Dedifferentiated amniotic fluid mesenchymal stem cell (primary cell): ENCODE results near the gene CASTOR2.
"Not testable (repeated sequence)": the region's sequence is repeated elsewhere in the genome, so short reads cannot be mapped to it uniquely, and the experiment has no call there.

Experiments used
- DNase-seq: peaks from one replicate; pipeline ENCODE4 v3.0.0-alpha.2; 2016; ENCODE audit errors: extremely low spot score

Gene CASTOR2

GRCh38 chr7:75050501-75050900, 86.0 kb downstream of the CASTOR2 start:
- DNase-seq = no peak

GRCh38 chr7:75054744-75055143, 90.2 kb downstream of the CASTOR2 start:
- DNase-seq = peak; percentile 65

GRCh38 chr7:75055155-75055554, 90.7 kb downstream of the CASTOR2 start:
- DNase-seq = no peak

GRCh38 chr7:75055830-75056772, 91.6 kb downstream of the CASTOR2 start:
- DNase-seq = peak; percentile 52

GRCh38 chr7:75058406-75058805, 93.9 kb downstream of the CASTOR2 start:
- DNase-seq = no peak

GRCh38 chr7:75064291-75064690, 99.8 kb downstream of the CASTOR2 start:
- no peak for DNase-seq

- DNase-seq = no peak
Observed at GRCh38 chr7:75064801-75065200, 100.3 kb downstream of the CASTOR2 start.

GRCh38 chr7:75066521-75066920, 102.0 kb downstream of the CASTOR2 start:
- DNase-seq = no peak

GRCh38 chr7:75072981-75073283, 108.4 kb downstream of the CASTOR2 start:
- no peak for DNase-seq

- not testable (repeated sequence) for DNase-seq
Observed at GRCh38 chr7:75074262-75074641, 109.7 kb downstream of the CASTOR2 start.
